ENCODE measurements around the gene RNASE3.
"Not testable (repeated sequence)": the region's sequence is repeated elsewhere in the genome, so short reads cannot be mapped to it uniquely, and the experiment has no call there.

DNA sequence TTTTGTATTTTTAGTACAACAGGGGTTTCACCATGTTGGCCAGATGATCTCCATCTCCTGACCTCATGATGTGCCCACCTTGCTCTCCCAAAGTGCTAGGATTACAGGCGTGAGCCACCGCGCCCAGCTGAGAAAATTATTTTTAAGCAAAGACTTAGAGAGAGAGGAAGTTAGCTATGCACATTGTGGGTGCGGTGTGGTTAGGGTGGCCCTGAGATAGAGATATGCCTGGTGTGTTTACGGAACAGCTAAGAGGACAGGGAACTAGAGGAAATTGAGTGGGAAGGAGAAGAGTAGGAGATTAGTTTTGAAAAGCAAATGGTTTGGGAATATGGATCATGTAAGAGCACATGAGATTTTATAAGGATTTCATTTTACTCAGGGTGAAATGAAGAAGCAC is 10.0 kb upstream of the RNASE3 start:
- TF ChIP-seq, protein P1, sequence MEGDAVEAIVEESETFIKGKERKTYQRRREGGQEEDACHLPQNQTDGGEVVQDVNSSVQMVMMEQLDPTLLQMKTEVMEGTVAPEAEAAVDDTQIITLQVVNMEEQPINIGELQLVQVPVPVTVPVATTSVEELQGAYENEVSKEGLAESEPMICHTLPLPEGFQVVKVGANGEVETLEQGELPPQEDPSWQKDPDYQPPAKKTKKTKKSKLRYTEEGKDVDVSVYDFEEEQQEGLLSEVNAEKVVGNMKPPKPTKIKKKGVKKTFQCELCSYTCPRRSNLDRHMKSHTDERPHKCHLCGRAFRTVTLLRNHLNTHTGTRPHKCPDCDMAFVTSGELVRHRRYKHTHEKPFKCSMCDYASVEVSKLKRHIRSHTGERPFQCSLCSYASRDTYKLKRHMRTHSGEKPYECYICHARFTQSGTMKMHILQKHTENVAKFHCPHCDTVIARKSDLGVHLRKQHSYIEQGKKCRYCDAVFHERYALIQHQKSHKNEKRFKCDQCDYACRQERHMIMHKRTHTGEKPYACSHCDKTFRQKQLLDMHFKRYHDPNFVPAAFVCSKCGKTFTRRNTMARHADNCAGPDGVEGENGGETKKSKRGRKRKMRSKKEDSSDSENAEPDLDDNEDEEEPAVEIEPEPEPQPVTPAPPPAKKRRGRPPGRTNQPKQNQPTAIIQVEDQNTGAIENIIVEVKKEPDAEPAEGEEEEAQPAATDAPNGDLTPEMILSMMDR (IDR thresholded peaks at IDR 0.05; ENCODE audit: low read depth, low read length) = not testable (repeated sequence)
- not testable (repeated sequence) for TF ChIP-seq EZH2phosphoT487 (IDR thresholded peaks at IDR 0.05; ENCODE audit: low read depth)

All from OCI-LY3 (cell line).